Hepatocyte (in vitro differentiated cells): Measurements from ENCODE around the gene KIF26B. TPM values are rescaled to one million over a fixed set of nuclear protein-coding genes. Genes with fewer than 3 reads are reported as not detected.

ENCODE experiments used
- DNase-seq: peaks from one replicate; pipeline ENCODE4 v3.0.0-alpha.2; 2016; ENCODE audit warnings: low spot score
- H2AFZ ChIP-seq: fragments of 200-600 bp; sonication (generic); 2 replicates; pipeline ENCODE4 v1.6.0; 2016; ENCODE audit warnings: antibody characterized with exemption, mild to moderate bottlenecking
- H3K27ac ChIP-seq: fragments of 200-600 bp; sonication (generic); 2 replicates; pipeline ENCODE4 v1.5.1; 2016; ENCODE audit warnings: mild to moderate bottlenecking
- H3K27me3 ChIP-seq: fragments of 200-600 bp; sonication (generic); 2 replicates; pipeline ENCODE4 v1.6.1; 2016
- H3K36me3 ChIP-seq: fragments of 200-600 bp; sonication (generic); replicated peaks from 2 replicates; pipeline ENCODE4 v1.5.1; 2016; ENCODE audit warnings: low read depth; ENCODE audit not compliant: insufficient read depth
- H3K4me1 ChIP-seq: fragments of 200-600 bp; sonication (generic); 2 replicates; pipeline ENCODE4 v1.5.1; 2016; ENCODE audit warnings: mild to moderate bottlenecking, moderate library complexity; ENCODE audit not compliant: insufficient read depth
- H3K4me2 ChIP-seq: fragments of 200-600 bp; sonication (generic); 2 replicates; pipeline ENCODE4 v1.6.0; 2016
- H3K4me3 ChIP-seq: fragments of 200-600 bp; sonication (generic); 2 replicates; pipeline ENCODE4 v1.5.1; 2016; ENCODE audit warnings: mild to moderate bottlenecking
- H3K79me2 ChIP-seq: fragments of 200-600 bp; sonication (generic); 2 replicates; pipeline ENCODE4 v1.6.0; 2017; ENCODE audit warnings: mild to moderate bottlenecking
- H3K9me2 ChIP-seq: fragments of 200-600 bp; sonication (generic); replicated peaks from 2 replicates; pipeline ENCODE4 v1.6.0; 2017; ENCODE audit warnings: mild to moderate bottlenecking; ENCODE audit not compliant: insufficient read depth
- H3K9me3 ChIP-seq: fragments of 200-600 bp; sonication (generic); 2 replicates; pipeline ENCODE4 v1.5.1; 2016; ENCODE audit warnings: low read depth, mild to moderate bottlenecking
- H4K20me1 ChIP-seq: fragments of 200-600 bp; sonication (generic); 2 replicates; pipeline ENCODE4 v1.6.0; 2016; ENCODE audit warnings: mild to moderate bottlenecking; ENCODE audit not compliant: insufficient read depth, poor library complexity, severe bottlenecking
- CTCF ChIP-seq: fragments of 200-600 bp; sonication (generic); IDR thresholded peaks from 2 replicates; pipeline ENCODE4 v1.5.1; 2016; ENCODE audit warnings: antibody characterized with exemption, mild to moderate bottlenecking; ENCODE audit not compliant: poor library complexity
- EZH2 ChIP-seq: fragments of 200-600 bp; sonication (generic); IDR thresholded peaks from 2 replicates; pipeline ENCODE4 v1.6.1; 2016; ENCODE audit warnings: antibody characterized with exemption, mild to moderate bottlenecking, borderline replicate concordance
- EZH2phosphoT487 ChIP-seq: fragments of 200-600 bp; sonication (generic); IDR thresholded peaks from one replicate; pipeline ENCODE4 v1.6.1; 2018; ENCODE audit warnings: antibody characterized with exemption, mild to moderate bottlenecking, low read depth, moderate library complexity; ENCODE audit not compliant: unreplicated experiment, severe bottlenecking
- WGBS: methylation state at CpG from one replicate; pipeline ENCODE4 v1.1.6; 2016; ENCODE audit warnings: low lambda C conversion rate; ENCODE audit errors: missing lambda C conversion rate; 5-methylcytosine and 5-hydroxymethylcytosine counted together
- polyA plus RNA-seq: library from polyadenylated mRNA; unstranded; fragments of >200 nt; fragmentation: Nextera tagmentation; extraction: Ambion mirVana; gene quantifications from 2 replicates; pipeline ENCODE4 v1.2.1, GENCODE V29; 2016
- total RNA-seq: library from RNA; depleted of rRNA; stranded (reverse); fragments of >200 nt; gene quantifications from 2 replicates; pipeline ENCODE4 v1.2.3, GENCODE V29; 2014

Gene KIF26B
- total and polyA plus RNA-seq, 2 experiments from 2014 or later = 12.7 to 21.6 TPM

GRCh38 chr1:245155272-245156040, 671 bp downstream of the KIF26B start:
- peak overlapping the region; percentile 84 for H3K4me2 ChIP-seq
- TF ChIP-seq CTCF = peak; percentile 4
- peak; percentile 34 for TF ChIP-seq EZH2
- TF ChIP-seq EZH2phosphoT487 = no peak
- peaks cover 7% of the 10 kb centered on the region for H4K20me1 ChIP-seq
- peaks cover 52% of the 10 kb centered on the region for H3K79me2 ChIP-seq
- H3K4me3 ChIP-seq = peak overlapping the region; percentile 91
- H3K27me3 ChIP-seq = no peaks in the 10 kb centered on the region
- H3K4me1 ChIP-seq = peaks cover 9% of the 10 kb centered on the region
- H2AFZ ChIP-seq = peak overlapping the region; percentile 16
- no peaks in the 10 kb centered on the region for H3K9me2 ChIP-seq
- under 1% methylated on average over 51 of the region's 57 CpGs for WGBS
- H3K27ac ChIP-seq = peak overlapping the region; percentile 90
- no peaks in the 10 kb centered on the region for H3K9me3 ChIP-seq
- peak; percentile 40 for DNase-seq
- no peaks in the 10 kb centered on the region for H3K36me3 ChIP-seq

GRCh38 chr1:245156041-245156735, 1.4 kb downstream of the KIF26B start:
- H3K79me2 ChIP-seq = peaks cover 60% of the 10 kb centered on the region
- peaks cover 9% of the 10 kb centered on the region for H3K4me1 ChIP-seq
- under 1% methylated on average over 47 of the region's 74 CpGs for WGBS
- H3K36me3 ChIP-seq = no peaks in the 10 kb centered on the region
- peak overlapping the region; percentile 16 for H2AFZ ChIP-seq
- no peak for TF ChIP-seq EZH2
- TF ChIP-seq CTCF = peak; percentile 82
- no peak for TF ChIP-seq EZH2phosphoT487
- H4K20me1 ChIP-seq = peaks cover 7% of the 10 kb centered on the region
- H3K9me3 ChIP-seq = no peaks in the 10 kb centered on the region
- H3K4me2 ChIP-seq = peak overlapping the region; percentile 84
- no peaks in the 10 kb centered on the region for H3K9me2 ChIP-seq
- peak overlapping the region; percentile 91 for H3K4me3 ChIP-seq
- H3K27ac ChIP-seq = peak overlapping the region; percentile 90
- no peaks in the 10 kb centered on the region for H3K27me3 ChIP-seq
- peak; percentile 95 for DNase-seq

- no peaks in the 10 kb centered on the region for H3K36me3 ChIP-seq
- TF ChIP-seq EZH2phosphoT487 (no peak), CTCF (no peak), EZH2 (no peak)
- H3K4me1 ChIP-seq = peaks cover 9% of the 10 kb centered on the region
- no peaks in the 10 kb centered on the region for H3K9me3 ChIP-seq
- no peaks in the 10 kb centered on the region for H3K27me3 ChIP-seq
- H3K4me2 ChIP-seq = peak overlapping the region; percentile 84
- peak overlapping the region; percentile 57 for H2AFZ ChIP-seq
- peak; percentile 47 for DNase-seq
- H3K27ac ChIP-seq = peak overlapping the region; percentile 61
- H4K20me1 ChIP-seq = peaks cover 7% of the 10 kb centered on the region
- H3K79me2 ChIP-seq = peaks cover 67% of the 10 kb centered on the region
- peak overlapping the region; percentile 91 for H3K4me3 ChIP-seq
- no peaks in the 10 kb centered on the region for H3K9me2 ChIP-seq
- WGBS = under 1% methylated on average over 19 of the region's 44 CpGs
These were observed 2.1 kb downstream of the KIF26B start for GRCh38 chr1:245156736-245157505.
